Lower lobe of right lung (tissue), 2 donors: ENCODE results near the gene HYOU1. TPM values are rescaled to one million over a fixed set of nuclear protein-coding genes. Genes with fewer than 3 reads are reported as not detected.
"Not testable (repeated sequence)": the region's sequence is repeated elsewhere in the genome, so short reads cannot be mapped to it uniquely, and the experiment has no call there.

ENCODE experiments used
- ATAC-seq, 2 donors: fragments of 200-7000 bp; cut with Tn5 transposase; one replicate each; pipeline ENCODE4 v1.9.1; 2020 to 2022; ENCODE audit warnings: mild to moderate bottlenecking in 2 of 2, moderate library complexity in 2 of 2
- DNase-seq: peaks from one replicate; pipeline ENCODE4 v3.0.0-alpha.2; 2020
- H3K27ac ChIP-seq: fragments of 200-600 bp; one replicate; pipeline ENCODE4 v1.8.0; 2022
- H3K27me3 ChIP-seq: fragments of 200-600 bp; one replicate; pipeline ENCODE4 v1.8.0; 2022; ENCODE audit warnings: low read depth
- H3K36me3 ChIP-seq: fragments of 200-600 bp; one replicate; pipeline ENCODE4 v1.8.0; 2022; ENCODE audit warnings: mild to moderate bottlenecking
- H3K4me1 ChIP-seq: fragments of 200-600 bp; one replicate; pipeline ENCODE4 v1.8.0; 2022
- H3K4me3 ChIP-seq: fragments of 200-600 bp; one replicate; pipeline ENCODE4 v1.8.0; 2022; ENCODE audit warnings: mild to moderate bottlenecking
- H3K9me3 ChIP-seq: fragments of 200-600 bp; one replicate; pipeline ENCODE4 v1.8.0; 2022
- intact Hi-C: fragments of 100-400 bp; cut with DNase I; formaldehyde crosslinking; loops from one replicate; pipeline ENCODE4 v1.11.0; 2022
- total RNA-seq: library from RNA; stranded (reverse); fragmentation: NEBNext Ultra II Directional; extraction: Animal tissue kit (Norgen Biotek cat#: 25700); gene quantifications from one replicate; pipeline ENCODE4 v1.2.1, GENCODE V29; 2021
- TF ChIP-seq, protein P1 (sequence below): fragments of 200-600 bp; IDR thresholded peaks from one replicate; pipeline ENCODE4 v1.8.0; 2022; ENCODE audit warnings: antibody characterized with exemption, mild to moderate bottlenecking
- donor health status: DM: no; HTN: yes; CAD: no; lungs with severe emphysema.

The HYOU1 gene
- total RNA-seq, 1 donor from 2014 or later, result 115 TPM

DNA sequence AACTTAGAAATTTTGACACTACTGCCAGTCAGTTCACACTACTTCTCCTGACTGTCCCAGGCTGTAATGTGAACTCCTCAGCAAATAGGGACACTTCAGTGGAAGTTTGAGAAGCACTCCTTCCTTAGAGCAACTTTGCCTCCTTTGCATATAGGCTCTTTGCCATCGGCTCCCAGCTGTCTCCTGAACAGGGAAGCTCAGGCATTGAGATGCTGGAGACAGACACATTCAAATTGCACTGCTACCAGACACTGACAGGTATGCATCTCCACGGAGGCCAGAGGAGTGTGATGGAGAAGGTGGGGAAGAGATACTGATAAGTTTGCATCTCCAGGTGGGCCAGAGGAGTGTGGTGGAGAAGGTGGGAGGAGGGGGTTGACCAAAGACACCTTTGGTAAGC, 37.0 kb downstream of the HYOU1 start:
- Histone ChIP-seq H3K4me3 (peak overlapping the region; percentile 93), H3K27ac (no peak overlapping the region)

DNA sequence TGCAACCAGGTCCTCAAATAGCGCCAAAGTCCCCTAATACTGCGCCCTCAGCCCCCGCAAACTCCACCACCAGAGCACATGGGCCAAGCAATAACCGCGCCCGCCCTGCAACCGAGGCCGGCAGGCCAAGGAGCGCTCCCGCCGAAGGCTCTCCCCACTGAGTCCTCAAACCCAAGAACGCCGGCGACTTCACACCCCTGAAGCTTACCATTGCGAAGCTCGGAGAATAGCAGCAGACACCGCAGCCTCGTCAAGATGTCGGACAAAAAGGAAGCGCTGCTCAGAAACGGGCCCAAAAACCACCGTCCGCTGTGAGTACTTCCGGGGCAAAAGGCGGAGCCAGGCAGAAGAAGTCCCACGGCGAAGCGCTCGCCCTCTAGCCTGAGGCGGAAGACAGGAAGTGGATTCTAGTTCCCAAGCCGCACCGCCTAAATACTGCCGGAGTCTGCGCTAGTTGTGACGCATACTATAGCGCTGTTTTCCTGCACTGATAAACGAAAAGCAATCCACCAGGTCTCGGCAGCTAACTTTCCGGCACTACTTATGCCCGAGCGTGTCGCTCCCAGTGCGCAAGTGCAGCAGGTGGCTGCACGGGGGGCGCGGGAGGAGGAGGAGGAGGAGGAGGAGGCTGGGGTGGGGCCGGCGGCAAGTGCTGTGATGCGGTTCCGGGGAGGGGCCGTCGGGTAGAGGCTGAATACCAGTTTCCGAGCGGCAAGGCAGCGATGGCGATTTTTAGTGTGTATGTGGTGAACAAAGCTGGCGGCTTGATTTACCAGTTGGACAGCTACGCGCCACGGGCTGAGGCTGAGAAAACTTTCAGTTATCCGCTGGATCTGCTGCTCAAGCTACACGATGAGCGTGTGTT, 38.7 kb downstream of the HYOU1 start, which contains the start of the genes RPS25 and TRAPPC4:
TSS of gene RPS25 (minus strand) at position 270 of the 865 bp plus-strand sequence. CDS start at position 211, 59 bp downstream.
TSS of gene TRAPPC4 (plus strand) at position 693 of the 865 bp plus-strand sequence. CDS start at position 723, 30 bp downstream.
- Histone ChIP-seq H3K9me3 (no peaks in the 10 kb centered on the region), H3K4me3 (peak within 1 kb of the TSS; percentile 93), H3K27me3 (no peaks in the 10 kb centered on the region), H3K36me3 (peaks cover 64% of the 10 kb centered on the region), H3K27ac (peak within 1 kb of the TSS; percentile 96), H3K4me1 (peaks cover 48% of the 10 kb centered on the region)
- DNase-seq (peak; percentile 97), ATAC-seq (peak; percentile 97)
- intact Hi-C loops, result no loop called here
- TF ChIP-seq, protein P1, sequence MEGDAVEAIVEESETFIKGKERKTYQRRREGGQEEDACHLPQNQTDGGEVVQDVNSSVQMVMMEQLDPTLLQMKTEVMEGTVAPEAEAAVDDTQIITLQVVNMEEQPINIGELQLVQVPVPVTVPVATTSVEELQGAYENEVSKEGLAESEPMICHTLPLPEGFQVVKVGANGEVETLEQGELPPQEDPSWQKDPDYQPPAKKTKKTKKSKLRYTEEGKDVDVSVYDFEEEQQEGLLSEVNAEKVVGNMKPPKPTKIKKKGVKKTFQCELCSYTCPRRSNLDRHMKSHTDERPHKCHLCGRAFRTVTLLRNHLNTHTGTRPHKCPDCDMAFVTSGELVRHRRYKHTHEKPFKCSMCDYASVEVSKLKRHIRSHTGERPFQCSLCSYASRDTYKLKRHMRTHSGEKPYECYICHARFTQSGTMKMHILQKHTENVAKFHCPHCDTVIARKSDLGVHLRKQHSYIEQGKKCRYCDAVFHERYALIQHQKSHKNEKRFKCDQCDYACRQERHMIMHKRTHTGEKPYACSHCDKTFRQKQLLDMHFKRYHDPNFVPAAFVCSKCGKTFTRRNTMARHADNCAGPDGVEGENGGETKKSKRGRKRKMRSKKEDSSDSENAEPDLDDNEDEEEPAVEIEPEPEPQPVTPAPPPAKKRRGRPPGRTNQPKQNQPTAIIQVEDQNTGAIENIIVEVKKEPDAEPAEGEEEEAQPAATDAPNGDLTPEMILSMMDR, result no peak

More for the DNA sequence above, 37.0 kb downstream of the HYOU1 start:
- Histone ChIP-seq H3K9me3 (no peaks in the 10 kb centered on the region), H3K27me3 (no peaks in the 10 kb centered on the region), H3K4me1 (peaks cover 60% of the 10 kb centered on the region), H3K36me3 (peaks cover 65% of the 10 kb centered on the region)
- TF ChIP-seq, protein P1, result no peak
- DNase-seq, result no peak
- ATAC-seq, result no peak
- intact Hi-C loops, result no loop called here

DNA sequence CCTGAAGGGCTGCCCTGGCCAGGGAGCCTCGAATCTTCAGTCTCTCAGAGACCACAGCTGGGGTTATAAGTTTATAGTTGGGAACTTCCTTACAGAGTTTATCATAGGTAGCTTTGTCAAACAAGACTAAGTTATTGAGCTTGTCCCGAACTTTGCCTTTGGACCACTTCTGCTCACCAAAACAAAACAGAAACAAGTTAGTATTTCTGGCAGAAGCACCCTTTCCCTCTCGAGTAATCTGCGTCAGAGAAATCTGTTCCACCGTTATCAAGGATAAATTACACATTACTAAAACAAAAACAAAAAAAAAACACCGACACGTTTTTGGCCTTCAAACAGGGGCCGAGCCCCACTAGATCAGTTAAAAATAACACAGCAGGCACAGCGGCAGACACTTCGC, 39.6 kb downstream of the HYOU1 start:
- peaks cover 48% of the 10 kb centered on the region for H3K4me1 ChIP-seq
- H3K36me3 ChIP-seq, result peaks cover 64% of the 10 kb centered on the region

DNA sequence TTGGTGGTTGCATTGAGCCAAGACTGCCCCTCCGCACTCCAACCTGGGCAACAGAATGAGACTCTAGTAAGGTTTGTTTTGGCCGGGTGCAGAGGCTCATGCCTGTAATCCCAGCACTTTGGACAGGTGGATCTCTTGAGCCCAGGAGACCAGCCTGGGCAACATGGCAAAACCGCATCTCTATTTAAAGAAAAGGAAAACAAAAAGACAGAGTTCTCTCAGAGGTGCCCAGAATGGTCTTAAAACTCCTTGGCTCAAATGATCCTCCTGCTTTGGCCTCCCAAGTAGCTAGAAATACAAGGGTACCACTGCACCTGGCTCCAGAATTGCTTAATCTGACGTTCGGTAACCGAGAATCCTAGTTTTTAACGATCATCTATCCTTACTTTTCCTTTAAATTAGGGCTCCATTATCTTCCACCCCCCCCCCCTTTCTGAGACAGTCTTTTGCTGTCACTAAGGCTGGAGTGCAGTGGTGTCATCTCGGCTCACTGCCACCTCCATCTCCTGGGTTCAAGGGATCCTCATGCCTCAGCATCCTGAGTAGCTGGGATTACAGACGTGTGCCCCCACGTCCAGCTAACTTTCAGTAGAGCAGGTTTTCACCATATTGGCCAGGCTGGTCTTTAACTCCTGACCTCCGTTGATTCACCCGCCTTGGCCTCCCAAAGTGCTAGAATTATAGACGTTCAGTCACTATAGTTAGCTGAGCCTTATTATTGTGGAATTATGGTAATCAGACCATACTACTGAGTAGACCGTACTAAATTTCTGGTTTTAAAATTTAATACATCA, 40.6 kb downstream of the HYOU1 start:
- TF ChIP-seq, protein P1, result no peak
- H3K9me3 ChIP-seq, result no peaks in the 10 kb centered on the region
- DNase-seq, result no peak
- intact Hi-C loops, result no loop called here
- no peak for ATAC-seq
- no peaks in the 10 kb centered on the region for H3K27me3 ChIP-seq
- no peak overlapping the region for H3K27ac ChIP-seq
- peak overlapping the region; percentile 93 for H3K4me3 ChIP-seq
- H3K4me1 ChIP-seq, result peaks cover 42% of the 10 kb centered on the region
- peaks cover 64% of the 10 kb centered on the region for H3K36me3 ChIP-seq

More for the DNA sequence above, 39.6 kb downstream of the HYOU1 start:
- Histone ChIP-seq H3K4me3 (peak overlapping the region; percentile 93), H3K27ac (peak overlapping the region; percentile 96)
- H3K9me3 ChIP-seq, DNase-seq, ATAC-seq, intact Hi-C loops, H3K27me3 ChIP-seq: not testable (repeated sequence)

DNA sequence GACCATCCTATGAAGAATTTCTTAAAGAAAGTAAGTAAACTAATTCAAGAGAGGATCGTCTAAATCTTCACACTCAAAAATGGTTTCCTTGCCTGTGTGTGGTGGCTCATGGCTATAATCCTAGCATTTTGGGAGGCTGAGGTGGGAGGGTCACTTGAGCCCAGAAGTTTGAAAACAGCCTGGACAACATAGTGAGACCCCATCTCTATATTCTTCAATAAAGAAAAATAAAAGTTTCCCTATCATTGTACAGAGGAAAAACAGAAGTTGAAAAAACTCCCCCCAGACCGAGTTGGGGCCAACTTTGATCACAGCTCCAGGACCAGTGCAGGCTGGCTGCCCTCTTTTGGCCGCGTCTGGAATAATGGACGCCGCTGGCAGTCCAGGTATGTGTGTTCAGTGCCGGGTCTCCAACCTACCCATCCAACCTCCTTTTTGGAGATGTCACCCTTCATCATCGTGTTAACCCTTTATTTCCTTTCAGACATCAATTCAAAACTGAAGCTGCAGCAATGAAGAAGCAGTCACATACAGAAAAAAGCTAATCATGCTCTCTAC, 41.9 kb downstream of the HYOU1 start:
- intact Hi-C loops, result no loop called here
- Histone ChIP-seq H3K4me3 (no peak overlapping the region), H3K27ac (no peak overlapping the region), H3K36me3 (peaks cover 69% of the 10 kb centered on the region), H3K4me1 (peaks cover 30% of the 10 kb centered on the region), H3K9me3 (no peaks in the 10 kb centered on the region), H3K27me3 (no peaks in the 10 kb centered on the region)
- DNase-seq (no peak), ATAC-seq (no peak)
- TF ChIP-seq, protein P1, result no peak
